ENCODE data around the gene CIAO2A. TPM values are rescaled to one million over a fixed set of nuclear protein-coding genes. Genes with fewer than 3 reads are reported as not detected.
A peak's percentile ranks its signal among the peaks of the same experiment; 100 is the strongest.
"Not testable (repeated sequence)": the region's sequence is repeated elsewhere in the genome, so short reads cannot be mapped to it uniquely, and the experiment has no call there.

CIAO2A gene, protein sequence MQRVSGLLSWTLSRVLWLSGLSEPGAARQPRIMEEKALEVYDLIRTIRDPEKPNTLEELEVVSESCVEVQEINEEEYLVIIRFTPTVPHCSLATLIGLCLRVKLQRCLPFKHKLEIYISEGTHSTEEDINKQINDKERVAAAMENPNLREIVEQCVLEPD
- 45.4 and 65.0 TPM in 2 replicates for total RNA-seq

DNA sequence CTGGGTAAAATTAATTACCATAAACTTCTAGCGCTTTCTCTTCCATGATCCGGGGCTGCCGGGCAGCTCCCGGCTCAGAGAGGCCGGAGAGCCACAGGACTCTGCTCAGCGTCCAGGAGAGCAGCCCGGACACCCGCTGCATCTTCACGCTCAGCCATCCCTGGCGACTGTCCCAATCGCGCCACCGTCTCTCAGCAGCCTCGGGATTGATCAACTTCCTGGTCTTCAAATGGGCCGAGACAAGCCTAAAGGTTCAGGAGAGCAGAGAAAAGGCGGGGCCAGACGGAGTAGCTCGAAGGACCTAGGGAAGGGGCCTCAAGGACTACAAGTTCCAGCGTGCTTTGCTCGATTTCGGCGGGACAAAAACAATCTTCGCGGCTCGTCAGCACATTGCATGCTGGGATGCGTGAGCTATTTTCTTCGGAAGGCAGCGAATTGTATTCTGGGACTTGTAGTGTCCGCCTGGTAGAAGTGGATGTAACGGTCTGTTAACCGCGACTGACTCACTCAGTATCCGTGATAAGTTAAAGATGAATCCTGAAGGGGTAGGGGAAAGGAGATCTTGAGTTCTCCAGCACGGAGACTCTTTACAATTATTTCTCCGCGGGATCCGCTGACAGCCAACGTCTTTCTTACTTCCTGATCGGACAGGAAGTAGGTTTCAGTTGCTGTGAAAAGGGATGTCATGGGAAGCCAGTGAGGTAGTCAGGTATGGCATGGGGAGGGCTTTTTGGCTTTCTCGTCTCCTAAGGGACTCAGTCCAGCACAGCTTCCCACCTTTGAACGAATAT is at the start of gene CIAO2A:
TSS of gene CIAO2A (minus strand) at position 212 of the 791 bp plus-strand sequence. CDS start at position 142, 70 bp downstream.
- peak; percentile 96 for DNase-seq (ENCODE audit: extremely low read depth, low read depth, low spot score)

DNA sequence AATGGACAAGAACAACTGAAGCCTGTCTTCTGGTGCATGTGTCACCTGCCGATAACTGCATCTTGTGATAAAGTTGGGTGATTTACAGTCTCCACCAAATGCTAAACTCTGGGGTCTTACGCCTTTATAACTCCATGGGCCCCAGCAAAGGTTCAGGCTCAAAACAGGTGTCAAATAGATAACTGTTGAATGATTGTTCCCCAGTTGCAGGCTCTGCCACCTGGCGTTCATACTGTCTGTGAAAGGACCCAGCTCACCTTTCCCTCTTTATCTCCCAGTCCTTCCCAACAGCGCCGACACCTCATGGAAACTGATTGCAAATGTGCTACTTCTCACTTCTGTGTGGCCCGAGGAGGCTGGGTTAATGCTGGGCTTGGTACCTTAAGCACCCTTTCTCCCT is 49.6 kb upstream of the CIAO2A start:
- DNase-seq (ENCODE audit: extremely low read depth, low read depth, low spot score): no peak

DNA sequence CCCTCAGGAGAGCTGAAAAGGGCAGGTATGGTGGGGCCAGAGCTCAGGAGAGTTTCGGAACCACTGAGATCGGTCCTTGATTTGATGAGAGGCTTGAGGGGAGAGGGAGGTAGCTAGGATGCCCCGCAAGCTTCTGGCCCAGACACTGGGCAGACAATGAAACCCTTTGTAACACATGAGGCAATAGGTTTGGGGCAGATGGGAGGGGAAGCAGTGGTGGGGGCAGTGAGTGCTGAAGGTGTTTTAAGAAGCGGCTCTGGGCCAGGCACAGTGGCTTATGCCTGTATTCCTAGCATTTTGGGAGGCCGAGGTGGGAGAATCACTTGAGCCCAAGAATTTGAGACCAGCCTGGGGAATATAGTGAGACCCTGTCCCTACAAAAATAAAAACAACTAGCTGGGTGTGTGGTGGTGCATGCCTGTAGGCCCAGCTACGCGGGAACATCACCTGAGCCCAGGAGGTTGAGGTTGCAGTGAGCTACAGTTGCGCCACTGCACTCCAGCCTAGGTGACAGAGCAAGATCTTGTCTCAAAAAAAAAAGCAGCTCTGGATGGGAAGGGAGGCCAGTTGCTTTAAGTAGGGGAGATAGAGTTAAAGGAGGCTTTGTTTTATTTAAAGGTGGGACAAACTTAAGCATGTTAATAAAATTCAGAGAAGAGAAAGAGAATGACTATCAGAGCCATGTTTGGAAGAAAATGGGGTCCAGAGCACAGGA is 48.3 kb upstream of the CIAO2A start:
- no peak for DNase-seq (ENCODE audit: extremely low read depth, low read depth, low spot score)

DNA sequence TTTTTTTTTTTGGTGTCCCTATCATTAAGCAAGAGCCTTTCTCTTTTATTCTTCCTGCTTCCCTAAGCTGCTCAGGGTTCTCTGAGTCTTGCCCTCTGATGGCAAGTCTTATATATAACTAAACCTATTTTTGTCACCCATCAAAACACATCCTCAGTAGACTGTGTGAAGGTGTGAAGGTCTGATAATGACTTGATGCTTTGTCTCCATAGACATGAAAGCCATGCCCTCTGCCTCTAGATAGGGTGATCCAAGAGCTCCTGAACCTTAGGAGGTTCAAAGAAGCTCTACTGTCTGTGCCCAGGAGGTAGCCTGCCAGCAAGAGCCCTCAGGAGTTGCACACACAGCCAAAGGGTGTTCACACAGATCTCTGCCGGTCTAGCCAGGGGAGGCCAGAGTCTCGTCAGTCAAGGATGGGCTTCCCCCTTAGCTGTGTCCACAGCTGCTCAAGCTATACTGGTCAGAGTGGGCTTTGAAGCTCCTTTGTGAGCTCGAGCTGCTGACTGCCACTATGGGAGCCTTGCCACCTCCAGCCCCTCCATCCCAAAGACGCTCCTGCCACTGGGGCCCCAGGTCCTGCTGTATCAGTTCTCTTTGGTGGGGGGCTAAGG is 44.8 kb upstream of the CIAO2A start:
- DNase-seq (ENCODE audit: extremely low read depth, low read depth, low spot score): no peak

DNA sequence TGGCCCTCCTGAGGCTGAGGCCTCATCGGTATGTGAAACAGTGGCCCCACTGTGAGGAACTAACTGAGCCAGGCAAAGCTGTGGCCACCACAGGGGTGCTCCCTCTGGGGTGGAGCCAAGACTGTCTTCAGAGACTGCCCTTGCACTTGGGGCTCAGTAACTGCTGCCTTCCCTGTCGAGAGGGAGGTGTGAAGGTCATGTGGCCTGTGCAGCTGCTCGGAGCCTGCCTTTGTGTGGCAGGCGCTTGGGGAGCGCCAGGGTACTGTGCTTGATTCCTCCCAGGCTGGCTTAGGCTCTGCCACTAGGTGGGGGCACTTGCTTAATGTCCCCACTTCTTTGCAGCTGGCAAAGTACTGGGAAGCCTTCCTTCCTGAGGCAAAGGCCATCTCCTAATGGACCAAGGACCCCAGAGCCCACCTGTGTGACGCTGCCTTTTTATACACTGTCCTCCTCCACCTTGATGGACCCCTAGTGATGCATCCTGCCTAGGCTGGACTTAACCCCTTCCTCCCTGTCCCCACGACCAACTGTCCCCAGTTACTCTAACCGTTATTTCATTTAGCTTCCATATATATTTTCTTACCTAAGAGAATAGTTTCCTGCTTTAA is 43.7 kb upstream of the CIAO2A start:
- no peak for DNase-seq (ENCODE audit: extremely low read depth, low read depth, low spot score)

DNA sequence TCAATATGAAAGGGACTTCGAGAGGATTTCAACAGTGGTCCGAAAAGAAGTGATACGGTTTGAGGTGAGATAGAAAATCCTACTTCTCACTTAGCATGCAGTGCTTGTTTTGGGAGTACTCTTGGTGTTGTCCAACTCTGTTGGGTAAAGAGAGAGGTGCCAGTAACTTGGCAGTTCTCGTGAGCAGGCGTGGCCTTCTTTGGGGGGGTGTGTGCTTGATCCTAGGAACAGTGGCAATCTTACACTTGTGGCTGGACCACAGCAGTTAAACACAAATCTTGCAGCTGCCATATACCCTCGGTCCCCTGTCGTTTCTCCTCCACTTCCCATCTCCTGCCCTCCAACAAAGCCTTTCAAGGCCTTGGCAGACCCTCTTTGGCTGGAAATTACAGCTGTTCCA is 42.7 kb upstream of the CIAO2A start:
- DNase-seq (ENCODE audit: extremely low read depth, low read depth, low spot score): no peak

DNA sequence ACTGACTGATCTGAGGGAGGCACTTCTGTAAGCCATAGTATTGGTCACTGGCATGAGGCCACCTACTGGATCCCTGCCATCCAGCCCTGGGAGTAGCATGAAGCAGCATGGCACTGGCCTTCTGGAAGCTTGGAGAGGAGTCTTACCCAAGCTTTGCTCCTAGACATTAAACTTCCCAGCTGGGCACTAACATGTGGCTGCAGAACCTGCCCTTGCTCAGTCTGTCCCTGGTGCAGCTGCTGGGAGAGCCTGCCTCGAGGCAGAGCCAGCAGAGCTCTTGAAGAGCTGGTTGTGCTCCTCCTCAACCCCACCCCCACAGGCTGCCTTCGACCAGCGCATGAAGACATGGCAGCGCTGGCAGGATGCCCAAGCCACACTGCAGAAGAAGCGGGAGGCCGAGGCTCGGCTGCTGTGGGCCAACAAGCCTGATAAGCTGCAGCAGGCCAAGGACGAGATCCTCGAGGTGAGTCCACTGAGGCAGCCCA is 40.7 kb upstream of the CIAO2A start:
- no peak for DNase-seq (ENCODE audit: extremely low read depth, low read depth, low spot score)

DNA sequence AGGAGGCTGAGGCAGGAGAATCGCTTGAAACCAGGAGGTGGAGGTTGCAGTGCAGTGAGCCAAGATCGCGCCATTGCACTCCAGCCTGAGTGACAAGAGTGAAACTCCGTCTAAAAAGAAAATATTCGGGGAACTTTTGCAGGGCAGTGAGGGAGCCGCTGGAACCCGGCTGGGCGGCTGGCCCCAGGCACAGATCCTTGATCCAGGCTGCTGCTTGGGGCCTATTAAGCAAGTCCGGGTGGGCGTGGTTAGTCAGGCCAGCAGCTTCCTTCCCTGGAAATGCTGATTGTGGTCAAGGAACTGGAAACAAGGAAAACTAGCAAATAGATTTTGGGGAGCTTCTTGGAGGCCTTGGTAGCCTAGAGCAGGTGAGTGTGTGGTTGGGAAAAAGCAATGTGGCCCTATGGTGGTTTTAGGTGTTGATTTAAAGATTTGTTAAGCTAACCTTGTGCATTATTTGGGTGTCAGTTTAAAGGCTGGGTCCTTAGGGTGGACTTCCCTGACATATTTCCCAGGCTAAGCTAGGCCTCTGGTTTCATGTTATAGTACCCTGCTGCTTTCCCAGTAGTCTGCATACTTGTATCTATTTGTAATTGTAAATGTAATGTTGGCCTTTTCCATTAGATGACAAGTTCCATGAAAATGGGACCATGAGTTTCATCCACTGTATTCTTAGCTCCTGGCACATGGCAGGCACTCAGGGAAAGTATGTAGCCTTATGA is 40.1 kb upstream of the CIAO2A start:
- DNase-seq (ENCODE audit: extremely low read depth, low read depth, low spot score): no peak

DNA sequence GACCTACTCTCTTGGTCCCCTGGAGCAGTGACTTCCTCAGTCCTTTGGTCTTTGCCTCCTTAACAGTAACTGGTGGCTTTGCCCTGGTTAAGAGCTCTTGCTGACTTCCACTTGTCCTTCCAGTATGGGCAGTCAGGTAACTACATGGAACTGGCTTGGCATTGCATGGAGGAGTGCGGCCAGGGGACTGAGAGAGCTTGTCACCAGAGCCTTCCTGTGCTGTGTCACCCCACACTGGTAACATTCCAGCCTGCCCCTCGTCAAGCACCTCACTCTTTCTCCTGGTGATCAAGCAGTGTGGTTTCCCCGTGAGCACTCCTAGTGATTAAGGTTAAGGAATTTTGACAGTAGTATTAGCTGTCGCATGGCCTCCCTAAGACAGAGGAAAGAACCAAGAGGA is 38.6 kb upstream of the CIAO2A start:
- no peak for DNase-seq (ENCODE audit: extremely low read depth, low read depth, low spot score)

DNA sequence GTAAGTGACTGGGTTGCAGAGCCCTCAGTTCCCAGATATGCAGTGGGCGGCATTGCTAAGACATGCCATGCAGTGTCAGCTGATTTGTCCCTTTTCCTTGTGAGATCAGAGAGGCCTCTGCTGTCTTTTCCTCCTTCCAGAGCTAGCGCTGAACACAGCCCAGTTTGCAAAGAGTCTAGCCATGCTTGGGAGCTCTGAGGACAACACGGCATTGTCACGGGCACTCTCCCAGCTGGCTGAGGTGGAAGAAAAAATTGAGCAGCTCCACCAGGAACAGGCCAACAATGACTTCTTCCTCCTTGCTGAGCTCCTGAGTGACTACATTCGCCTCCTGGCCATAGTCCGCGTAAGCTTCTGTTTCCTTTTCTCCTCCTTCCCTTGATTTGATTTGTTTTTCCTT is 37.9 kb upstream of the CIAO2A start:
- DNase-seq (ENCODE audit: extremely low read depth, low read depth, low spot score): no peak

DNA sequence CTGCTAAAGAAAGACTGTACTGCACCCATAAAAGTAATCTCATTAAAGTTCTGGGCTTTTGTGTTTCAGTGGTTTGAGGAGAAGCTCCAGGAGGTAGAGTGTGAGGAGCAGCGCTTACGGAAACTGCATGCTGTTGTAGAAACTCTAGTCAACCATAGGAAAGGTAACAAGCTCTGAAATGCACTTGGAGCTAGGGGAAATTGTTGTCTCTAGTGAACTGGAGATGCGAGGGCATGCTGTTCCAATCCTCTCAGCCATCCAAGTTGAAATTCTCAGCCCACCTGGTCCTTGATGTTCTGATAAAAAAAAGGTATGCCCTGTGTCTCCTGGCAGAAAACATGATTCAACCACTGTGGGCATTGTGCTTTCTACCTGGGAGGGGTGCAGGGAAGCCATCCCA is 36.5 kb upstream of the CIAO2A start:
- no peak for DNase-seq (ENCODE audit: extremely low read depth, low read depth, low spot score)

DNA sequence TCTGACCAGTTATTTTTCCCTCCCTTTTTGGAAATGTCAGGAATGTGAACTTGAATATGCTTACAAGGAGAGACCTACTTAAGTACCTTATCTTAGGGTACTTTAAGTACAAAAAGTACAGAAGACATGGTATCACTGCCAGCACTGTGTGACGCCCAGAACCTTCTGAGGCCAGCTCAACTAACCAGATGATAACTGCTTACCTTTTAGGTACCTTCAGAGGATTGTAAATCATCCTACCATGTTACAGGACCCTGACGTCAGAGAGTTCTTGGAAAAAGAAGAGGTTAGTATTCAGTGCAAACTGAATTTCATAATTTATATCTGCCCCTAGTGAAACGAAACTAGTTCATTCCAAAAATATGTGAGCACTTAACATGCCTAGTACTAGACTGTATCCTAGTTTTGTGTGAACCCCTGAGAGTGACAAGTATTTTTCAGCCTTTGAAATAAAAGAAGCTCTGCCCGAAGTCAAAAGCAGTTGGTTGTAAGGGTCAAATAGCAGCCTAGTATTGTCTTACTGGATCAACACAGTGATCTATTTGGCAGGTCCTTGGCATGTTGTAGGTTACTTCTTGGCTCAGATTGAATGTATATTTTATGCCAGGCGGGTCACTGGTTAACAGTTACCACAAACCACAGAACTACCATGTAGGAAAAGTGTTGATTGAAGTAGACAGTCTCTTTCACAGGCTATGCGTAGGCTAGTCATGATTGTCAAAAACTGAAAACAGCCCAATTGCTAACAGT is 34.1 kb upstream of the CIAO2A start:
- no peak for DNase-seq (ENCODE audit: extremely low read depth, low read depth, low spot score)

DNA sequence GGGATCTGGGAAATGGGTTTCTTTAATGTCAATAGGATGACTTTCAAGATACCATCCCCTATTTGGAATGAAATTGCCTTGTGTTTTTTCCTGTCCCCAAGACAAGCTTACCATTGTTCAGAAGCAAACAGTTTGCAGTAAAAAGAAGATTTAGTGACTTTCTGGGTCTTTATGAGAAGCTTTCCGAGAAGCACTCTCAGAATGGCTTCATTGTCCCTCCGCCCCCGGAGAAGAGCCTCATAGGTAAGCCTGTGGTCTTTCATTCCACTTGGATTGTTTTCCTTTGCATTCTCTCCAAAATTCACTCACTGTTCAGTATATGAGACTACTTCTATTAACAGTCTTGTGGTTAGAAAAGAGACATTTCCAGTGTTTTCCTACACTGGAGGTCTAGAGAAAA is 32.3 kb upstream of the CIAO2A start:
- DNase-seq (ENCODE audit: extremely low read depth, low read depth, low spot score): no peak

DNA sequence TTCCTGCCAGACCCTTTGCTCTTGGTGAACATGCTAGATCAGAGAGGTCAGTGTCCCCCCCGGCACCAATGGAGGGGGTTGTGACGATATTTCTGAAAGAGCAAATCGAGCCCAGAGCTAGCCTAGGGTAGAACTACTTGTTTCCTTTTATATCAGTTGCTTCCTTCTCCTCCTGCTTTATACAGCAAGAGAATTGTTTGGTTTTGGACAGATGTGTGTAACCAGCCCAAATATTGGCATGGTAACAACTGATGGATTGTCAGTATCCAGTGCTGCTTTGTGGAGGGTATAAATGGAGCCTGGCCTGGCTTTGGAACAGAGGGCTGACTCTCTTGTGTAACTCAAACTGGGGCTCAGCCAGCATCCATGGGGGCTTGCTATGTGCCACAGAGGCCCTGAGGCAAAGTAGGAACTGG is 29.3 kb upstream of the CIAO2A start:
- DNase-seq (ENCODE audit: extremely low read depth, low read depth, low spot score): no peak

DNA sequence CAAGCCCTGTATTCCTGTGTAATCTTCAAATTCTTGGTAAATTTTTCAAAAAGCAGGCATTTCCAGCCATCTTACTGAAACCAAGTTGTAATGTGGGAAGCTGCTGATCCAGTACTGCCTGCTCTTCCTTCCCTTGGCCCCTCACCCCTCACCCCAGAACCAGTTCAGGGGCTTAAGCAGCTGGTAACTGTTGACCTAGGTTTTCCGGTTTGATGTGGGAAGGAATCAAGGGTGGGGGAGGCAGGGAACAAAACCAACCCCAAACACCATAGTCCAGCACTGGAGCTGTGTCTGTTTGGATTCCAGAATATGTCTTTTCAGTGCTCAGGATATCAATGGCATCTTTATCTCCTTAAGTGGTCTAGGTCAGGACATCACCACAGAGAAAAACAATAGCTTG is 28.8 kb upstream of the CIAO2A start:
- DNase-seq (ENCODE audit: extremely low read depth, low read depth, low spot score): no peak

DNA sequence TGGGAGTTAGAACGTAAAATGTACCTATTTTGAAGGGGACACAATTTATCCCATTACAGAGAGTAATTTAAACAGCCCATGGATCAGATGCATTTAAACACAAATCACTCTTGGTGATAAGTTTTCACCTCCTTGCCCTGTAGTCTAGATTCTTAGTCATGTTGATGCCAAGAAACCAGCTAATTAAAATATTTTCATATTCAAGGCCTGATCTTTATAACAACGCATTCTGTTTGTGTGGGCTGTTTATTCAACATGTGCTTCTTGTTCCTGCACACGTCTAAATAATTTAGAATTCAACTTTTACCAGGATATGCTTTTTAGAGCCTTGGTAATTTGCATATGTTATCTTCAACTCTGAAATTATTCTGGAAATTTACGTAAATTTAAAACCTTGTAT is 28.0 kb upstream of the CIAO2A start:
- DNase-seq (ENCODE audit: extremely low read depth, low read depth, low spot score): no peak

DNA sequence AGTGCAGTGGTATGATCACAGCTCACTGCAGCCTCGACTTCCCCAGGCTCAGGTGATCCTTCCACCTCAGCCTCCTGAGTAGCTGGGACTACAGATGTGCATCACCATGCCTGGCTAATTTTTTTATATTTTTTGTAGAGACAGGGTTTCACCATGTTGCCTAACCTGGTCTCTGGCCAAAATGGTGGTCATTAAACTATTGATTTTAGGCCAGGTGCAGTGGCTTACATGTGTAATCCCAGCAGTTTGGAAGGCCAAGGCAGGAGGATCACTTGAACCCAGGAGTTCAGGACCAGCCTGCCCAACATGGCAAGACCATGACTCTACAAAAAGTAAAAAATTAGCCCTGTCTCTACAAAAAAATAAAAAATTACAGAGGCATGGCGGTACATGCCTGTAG is 26.7 kb upstream of the CIAO2A start:
- not testable (repeated sequence) for DNase-seq (ENCODE audit: extremely low read depth, low read depth, low spot score)

DNA sequence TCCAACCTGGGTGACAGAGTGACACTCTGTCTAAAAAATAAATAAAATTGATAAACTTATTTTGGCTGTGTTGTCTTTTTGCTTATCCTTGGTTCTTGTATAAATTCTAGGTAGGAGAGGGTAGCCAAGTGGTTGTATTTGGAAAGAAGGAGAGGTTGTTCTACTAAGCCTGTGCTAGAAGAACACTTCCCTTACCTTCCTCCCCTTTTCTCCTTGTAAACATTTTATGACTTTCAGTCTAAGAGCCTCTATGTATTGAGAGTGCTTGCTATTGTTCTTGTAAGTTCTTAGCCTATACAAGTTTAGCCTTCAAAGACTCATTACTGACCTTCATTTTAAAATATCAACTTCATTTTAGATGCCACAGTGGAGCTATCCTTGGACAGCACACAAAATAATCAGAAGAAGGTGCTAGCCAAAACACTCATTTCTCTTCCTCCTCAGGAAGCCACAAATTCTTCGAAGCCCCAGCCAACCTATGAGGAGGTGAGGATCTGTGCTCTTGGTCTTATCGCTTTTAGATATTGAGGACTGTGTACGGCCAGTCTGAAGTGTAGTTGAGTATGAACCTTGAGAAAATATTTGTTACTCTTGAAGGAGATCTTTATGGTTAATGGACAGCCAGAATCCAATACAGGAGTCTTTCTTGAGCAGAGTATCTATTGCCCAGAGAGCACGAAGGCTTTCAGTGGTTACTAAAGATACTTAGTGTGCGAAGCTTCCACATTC is 24.3 kb upstream of the CIAO2A start:
- no peak for DNase-seq (ENCODE audit: extremely low read depth, low read depth, low spot score)

DNA sequence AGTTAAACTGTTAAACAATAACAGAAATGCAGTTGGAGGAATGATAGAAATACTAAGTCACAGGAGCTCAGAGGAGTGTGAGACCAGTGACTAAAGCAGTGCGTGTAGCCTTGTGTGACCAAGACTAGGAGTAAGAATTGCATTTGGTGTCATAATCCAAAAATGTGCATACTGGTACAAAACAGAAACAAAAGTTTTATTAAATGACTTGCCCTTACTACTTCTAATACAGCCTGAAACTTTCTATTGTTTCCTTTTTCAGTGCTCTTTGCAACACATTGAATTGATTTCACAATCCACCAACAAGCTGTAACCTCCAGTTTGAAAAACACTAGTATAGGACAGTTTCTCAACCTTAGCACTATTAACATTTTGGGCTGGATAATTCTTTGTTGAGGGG is 19.3 kb upstream of the CIAO2A start:
- DNase-seq (ENCODE audit: extremely low read depth, low read depth, low spot score): no peak

Measured in glomerular endothelial cell (primary cell).